Stomach smooth muscle (tissue), 2 donors: ENCODE data around the gene OTUD1.
A peak's percentile ranks its signal among the peaks of the same experiment; 100 is the strongest.
"Not testable (repeated sequence)": the region's sequence is repeated elsewhere in the genome, so short reads cannot be mapped to it uniquely, and the experiment has no call there.

ENCODE experiments used
- H3K27ac ChIP-seq: one replicate; pipeline ENCODE4 v1.7.0; 2013; ENCODE audit warnings: mild to moderate bottlenecking, low read length, inconsistent platforms
- H3K27me3 ChIP-seq, 2 donors: one replicate each; pipeline ENCODE4 v1.7.0; 2013; ENCODE audit warnings: low read length in 2 of 2; ENCODE audit not compliant: insufficient read depth in 2 of 2, control insufficient read depth in 1 of 2
- H3K36me3 ChIP-seq, 2 donors: one replicate each; pipeline ENCODE4 v1.7.0; 2013; ENCODE audit warnings: low read length in 2 of 2; ENCODE audit not compliant: control insufficient read depth in 2 of 2, insufficient read depth in 2 of 2
- H3K4me1 ChIP-seq: one replicate; pipeline ENCODE4 v1.7.0; 2013; ENCODE audit warnings: low read length; ENCODE audit not compliant: control insufficient read depth, insufficient read depth
- H3K4me3 ChIP-seq, 2 donors: one replicate each; pipeline ENCODE4 v1.7.0; 2013; ENCODE audit warnings: low read length in 2 of 2
- H3K9ac ChIP-seq, 2 donors: one replicate each; pipeline ENCODE4 v1.7.0; 2013; ENCODE audit warnings: low read length in 2 of 2, mild to moderate bottlenecking in 1 of 2
- H3K9me3 ChIP-seq, 2 donors: one replicate each; pipeline ENCODE4 v1.7.0; 2013; ENCODE audit warnings: low read length in 2 of 2; ENCODE audit not compliant: control insufficient read depth in 2 of 2
- donor health status: healthy.
- donor health status: Pancreatic carcinoma.

OTUD1 gene, protein sequence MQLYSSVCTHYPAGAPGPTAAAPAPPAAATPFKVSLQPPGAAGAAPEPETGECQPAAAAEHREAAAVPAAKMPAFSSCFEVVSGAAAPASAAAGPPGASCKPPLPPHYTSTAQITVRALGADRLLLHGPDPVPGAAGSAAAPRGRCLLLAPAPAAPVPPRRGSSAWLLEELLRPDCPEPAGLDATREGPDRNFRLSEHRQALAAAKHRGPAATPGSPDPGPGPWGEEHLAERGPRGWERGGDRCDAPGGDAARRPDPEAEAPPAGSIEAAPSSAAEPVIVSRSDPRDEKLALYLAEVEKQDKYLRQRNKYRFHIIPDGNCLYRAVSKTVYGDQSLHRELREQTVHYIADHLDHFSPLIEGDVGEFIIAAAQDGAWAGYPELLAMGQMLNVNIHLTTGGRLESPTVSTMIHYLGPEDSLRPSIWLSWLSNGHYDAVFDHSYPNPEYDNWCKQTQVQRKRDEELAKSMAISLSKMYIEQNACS

DNA sequence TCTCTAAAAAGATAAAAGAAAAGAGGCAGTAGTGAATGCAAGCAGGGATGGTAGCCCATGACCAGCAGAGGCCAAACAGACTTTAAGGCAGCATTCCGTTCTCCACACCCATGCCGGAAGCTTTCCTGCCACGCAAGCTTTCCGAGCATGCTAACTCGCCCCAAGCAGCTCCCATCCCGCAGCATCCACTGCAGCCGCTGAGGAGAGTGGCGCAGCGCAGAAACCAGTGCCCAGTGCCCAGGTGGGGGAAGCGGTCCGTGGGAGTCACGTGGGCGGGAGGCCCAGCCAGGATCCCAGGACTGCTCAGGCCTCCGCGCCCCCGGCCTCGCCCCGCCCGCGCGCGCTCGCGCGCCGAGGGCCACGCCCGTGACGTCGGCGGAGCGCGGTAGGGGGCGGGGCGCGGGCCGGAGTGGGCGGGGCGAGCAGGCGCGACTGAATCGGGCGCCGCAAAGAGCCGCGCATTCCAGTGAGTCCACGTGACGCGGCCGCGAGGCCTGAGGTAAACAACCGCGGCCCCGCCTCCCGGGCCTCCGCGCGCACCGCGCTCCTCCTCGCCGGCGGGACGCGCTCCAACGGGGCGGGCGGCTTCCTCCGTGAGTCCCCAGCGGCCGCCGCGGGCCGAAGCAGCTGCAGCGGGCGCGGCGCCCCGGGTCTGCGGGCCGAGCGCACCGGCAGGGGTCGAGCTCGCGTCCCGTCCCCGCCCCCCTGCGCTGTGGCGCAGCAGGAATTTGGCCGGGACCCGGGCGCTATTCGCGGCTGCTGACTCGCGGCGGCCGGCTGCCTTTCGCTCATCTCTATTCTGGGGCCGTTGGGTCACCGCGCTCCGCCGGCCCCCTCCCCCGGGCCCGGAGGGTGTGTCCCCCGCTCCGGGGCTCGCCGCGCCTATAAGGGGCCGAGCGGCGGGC, at the start of gene OTUD1:
Gene OTUD1, plus strand, starts transcription at position 529 of the 905 bp plus-strand sequence. CDS start 383 bp downstream, outside the sequence.
- no peaks in the 10 kb centered on the region for H3K9me3 ChIP-seq
- no peaks in the 10 kb centered on the region for H3K36me3 ChIP-seq
- peak within 1 kb of the TSS; percentile 55 for H3K27ac ChIP-seq
- no peaks in the 10 kb centered on the region for H3K27me3 ChIP-seq
- H3K4me3 ChIP-seq = peak within 1 kb of the TSS; percentile 88 to 89
- H3K9ac ChIP-seq = peak within 1 kb of the TSS; percentile 76 to 80
- peaks cover 7% of the 10 kb centered on the region for H3K4me1 ChIP-seq

DNA sequence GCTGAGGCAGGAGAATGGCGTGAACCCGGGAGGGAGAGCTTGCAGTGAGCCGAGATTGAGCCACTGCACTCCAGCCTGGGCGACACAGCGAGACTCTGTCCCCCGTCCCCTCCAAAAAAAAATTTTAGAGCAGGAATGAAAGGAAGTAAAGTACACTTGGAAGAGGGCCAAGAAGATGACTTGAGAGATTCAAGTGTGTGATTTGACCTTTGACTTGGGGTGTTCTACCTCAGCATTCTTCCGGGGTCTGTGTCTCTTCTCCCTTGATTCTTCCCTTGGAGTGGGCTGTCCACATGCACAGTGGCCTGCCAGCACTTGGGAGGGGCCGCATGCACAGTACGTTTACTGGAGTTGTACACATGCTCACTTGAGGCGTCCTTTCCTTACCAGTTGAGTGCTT, 48.5 kb upstream of the OTUD1 start:
- not testable (repeated sequence) for H3K27ac ChIP-seq, H3K4me1 ChIP-seq, H3K27me3 ChIP-seq, H3K36me3 ChIP-seq, H3K9me3 ChIP-seq, H3K9ac ChIP-seq, H3K4me3 ChIP-seq

DNA sequence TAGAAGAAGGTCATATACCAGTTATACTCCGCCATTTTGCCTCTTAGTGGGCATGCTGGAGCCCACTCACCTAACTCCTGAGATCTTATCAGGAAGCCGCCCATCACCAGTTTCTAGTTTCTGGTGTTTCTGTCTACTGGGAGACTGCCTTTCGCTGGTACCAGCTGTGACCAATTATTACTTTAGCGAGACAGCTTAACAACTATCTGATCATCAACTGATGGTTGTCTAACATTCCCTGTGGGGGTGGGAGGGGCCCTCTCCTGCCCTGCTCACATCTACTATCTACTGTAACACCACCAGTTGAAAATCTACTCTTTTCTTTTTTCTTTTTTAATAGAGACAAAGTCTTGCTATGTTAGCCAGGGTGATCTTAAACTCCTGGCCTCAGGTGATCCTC, 48.1 kb upstream of the OTUD1 start:
- no peak overlapping the region for H3K4me3 ChIP-seq
- H3K27me3 ChIP-seq = no peaks in the 10 kb centered on the region
- H3K27ac ChIP-seq = no peak overlapping the region
- H3K36me3 ChIP-seq = no peaks in the 10 kb centered on the region
- H3K9me3 ChIP-seq = no peaks in the 10 kb centered on the region
- no peaks in the 10 kb centered on the region for H3K4me1 ChIP-seq
- H3K9ac ChIP-seq = no peak overlapping the region

DNA sequence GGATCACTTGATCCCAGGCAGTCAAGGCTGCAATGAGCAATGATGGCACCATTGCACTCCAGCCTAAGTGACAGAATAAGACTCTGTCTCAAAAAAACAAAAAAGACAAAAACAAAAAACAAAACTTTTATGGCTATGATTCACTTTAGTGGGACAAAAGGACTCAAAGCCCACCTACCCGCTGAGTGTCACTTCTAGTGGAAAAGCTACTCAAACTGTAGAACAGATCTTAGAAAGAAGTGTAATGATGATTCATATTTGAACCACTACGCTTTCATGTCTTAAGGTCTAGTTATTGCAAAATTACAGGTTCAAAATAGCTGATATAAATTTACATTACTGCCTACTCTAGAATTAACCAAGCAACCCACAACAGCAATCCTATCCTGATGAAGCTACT, 47.1 kb upstream of the OTUD1 start:
- no peaks in the 10 kb centered on the region for H3K9me3 ChIP-seq
- H3K4me3 ChIP-seq = no peak overlapping the region
- no peak overlapping the region for H3K27ac ChIP-seq
- H3K36me3 ChIP-seq = no peaks in the 10 kb centered on the region
- H3K27me3 ChIP-seq = no peaks in the 10 kb centered on the region
- no peak overlapping the region for H3K9ac ChIP-seq
- H3K4me1 ChIP-seq = no peaks in the 10 kb centered on the region

DNA sequence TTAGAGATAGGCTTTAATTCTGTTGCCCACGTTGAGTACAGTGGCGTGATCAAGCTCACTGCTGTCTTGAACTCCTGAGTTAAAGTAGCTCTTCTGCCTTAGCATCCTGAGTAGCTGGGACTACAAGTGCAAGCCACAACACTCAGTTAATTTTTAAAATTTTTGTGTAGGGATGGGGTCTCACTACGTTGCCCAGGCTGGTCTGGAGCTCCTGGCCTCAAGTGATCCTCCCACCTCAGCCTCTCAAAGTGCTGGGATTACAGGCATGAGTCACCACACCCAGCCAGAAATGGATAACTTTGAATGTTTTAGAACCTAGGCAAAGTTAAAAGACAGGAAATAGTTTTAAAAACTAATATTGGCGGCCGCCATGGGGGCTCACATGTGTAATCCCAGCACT, 43.9 kb upstream of the OTUD1 start:
- Histone ChIP-seq H3K4me3 (no peak overlapping the region), H3K4me1 (peaks cover 3% of the 10 kb centered on the region), H3K36me3 (no peaks in the 10 kb centered on the region), H3K27ac (no peak overlapping the region), H3K27me3 (no peaks in the 10 kb centered on the region), H3K9me3 (no peaks in the 10 kb centered on the region), H3K9ac (no peak overlapping the region)

DNA sequence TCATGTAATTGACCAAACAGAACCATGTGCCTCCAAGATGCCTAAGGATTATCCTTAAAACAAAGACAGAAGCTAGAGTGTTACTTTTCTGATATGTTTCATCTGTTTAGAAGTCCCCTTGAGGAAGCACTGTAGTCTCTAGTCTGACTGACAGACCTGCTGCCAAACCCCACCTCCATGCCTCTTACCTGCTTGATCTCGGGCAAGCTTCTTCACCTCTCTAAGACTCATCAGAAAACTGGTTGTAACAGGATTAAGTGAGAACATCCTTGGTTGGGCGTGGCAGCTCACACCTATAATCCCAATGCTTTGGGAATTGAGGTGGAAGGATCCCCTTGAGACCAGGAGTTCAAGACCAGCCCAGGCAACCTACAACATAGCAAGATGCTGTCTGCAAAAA, 42.2 kb upstream of the OTUD1 start:
- Histone ChIP-seq H3K36me3 (no peaks in the 10 kb centered on the region), H3K27ac (no peak overlapping the region), H3K9ac (no peak overlapping the region), H3K9me3 (no peaks in the 10 kb centered on the region), H3K27me3 (no peaks in the 10 kb centered on the region), H3K4me3 (no peak overlapping the region), H3K4me1 (peaks cover 3% of the 10 kb centered on the region)

DNA sequence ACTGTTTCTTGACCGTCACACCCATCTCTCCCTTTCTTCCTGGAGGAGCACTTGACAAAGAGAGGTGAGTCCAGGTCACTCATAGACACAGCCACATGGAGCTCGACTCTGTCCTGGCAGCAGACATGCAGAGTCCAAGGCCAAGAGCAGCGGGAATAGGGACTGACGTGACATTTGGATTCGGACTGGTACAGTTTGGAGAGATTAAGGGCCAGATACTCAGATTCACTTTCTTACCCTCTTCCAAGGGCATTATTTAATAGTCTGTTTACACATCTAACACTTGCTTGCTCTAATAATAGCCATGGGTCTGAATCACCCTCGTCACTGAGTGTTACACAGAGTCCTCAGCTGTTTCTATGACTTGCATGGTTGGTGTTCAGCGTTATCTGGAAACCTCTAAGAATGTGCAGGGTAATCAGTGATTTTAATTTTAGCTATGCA, 39.2 kb upstream of the OTUD1 start:
- Histone ChIP-seq H3K36me3 (no peaks in the 10 kb centered on the region), H3K9me3 (no peaks in the 10 kb centered on the region), H3K27me3 (no peaks in the 10 kb centered on the region), H3K4me3 (peak overlapping the region in 1 of 2 donors; percentile 0), H3K9ac (no peak overlapping the region), H3K4me1 (peaks cover 3% of the 10 kb centered on the region), H3K27ac (no peak overlapping the region)

DNA sequence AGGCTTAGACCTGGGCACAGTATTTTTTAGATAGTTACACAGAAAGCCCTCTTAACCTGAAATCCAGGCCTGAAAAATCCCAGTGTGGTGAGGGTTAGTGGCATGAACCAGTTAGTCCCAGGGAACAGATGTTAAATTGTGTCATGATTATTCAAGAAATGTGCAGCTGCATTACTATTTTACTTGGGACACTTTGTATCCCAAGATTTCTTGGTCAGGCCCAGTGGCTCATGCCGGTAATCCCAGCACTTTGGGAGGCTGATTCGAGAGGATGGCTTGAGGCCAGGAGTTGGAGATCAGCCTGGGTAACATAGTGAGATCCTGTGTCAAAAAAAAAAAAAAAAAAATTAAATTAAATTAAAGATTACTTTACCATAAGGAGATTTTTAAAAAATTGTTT, 36.0 kb upstream of the OTUD1 start:
- Histone ChIP-seq H3K9me3 (no peaks in the 10 kb centered on the region), H3K27me3 (no peaks in the 10 kb centered on the region), H3K4me1 (peaks cover 3% of the 10 kb centered on the region), H3K36me3 (no peaks in the 10 kb centered on the region), H3K27ac (no peak overlapping the region), H3K4me3 (no peak overlapping the region), H3K9ac (no peak overlapping the region)

DNA sequence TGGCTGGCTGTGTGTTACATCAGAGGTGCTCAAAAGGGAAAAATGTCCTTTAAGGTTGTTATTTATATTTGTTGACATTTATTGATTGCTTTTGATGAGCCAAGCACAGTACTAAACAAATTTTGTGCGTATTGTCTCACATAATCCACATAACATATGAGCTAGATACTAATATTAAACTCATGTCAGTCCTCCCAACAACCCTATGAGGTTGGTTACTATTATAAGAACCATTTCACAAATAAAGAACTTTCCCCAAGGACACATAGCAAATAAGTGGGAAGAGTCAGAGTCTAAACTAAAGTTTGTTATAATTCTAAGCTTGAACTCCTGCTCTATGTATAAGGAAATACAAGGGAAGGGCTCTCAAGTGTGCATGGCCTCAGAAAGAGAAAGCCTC, 35.6 kb upstream of the OTUD1 start:
- no peak overlapping the region for H3K4me3 ChIP-seq
- no peaks in the 10 kb centered on the region for H3K27me3 ChIP-seq
- no peaks in the 10 kb centered on the region for H3K9me3 ChIP-seq
- no peaks in the 10 kb centered on the region for H3K36me3 ChIP-seq
- no peak overlapping the region for H3K27ac ChIP-seq
- H3K4me1 ChIP-seq = peaks cover 3% of the 10 kb centered on the region
- no peak overlapping the region for H3K9ac ChIP-seq

DNA sequence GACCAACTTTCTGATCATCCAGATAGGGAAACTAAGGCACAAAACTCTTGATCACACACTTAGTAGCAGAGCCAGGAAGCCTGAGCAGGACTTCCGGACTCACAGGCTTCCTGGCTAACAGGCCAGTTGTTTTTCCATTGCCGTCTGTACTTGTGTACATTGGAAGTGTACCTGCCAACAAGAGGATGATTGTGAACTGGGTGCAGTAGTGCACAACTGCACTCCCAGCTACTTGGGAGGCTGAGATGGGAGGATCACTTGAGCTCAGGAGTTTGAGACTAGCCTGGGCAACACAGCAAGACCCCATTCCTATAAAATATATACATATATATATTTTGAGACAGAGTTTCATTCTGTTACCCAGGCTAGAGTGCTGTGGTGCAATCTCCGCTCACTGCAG, 35.2 kb upstream of the OTUD1 start:
- H3K36me3 ChIP-seq = no peaks in the 10 kb centered on the region
- H3K9ac ChIP-seq = no peak overlapping the region
- H3K4me1 ChIP-seq = peaks cover 3% of the 10 kb centered on the region
- no peak overlapping the region for H3K4me3 ChIP-seq
- H3K9me3 ChIP-seq = no peaks in the 10 kb centered on the region
- H3K27ac ChIP-seq = no peak overlapping the region
- H3K27me3 ChIP-seq = no peaks in the 10 kb centered on the region
